Astrocyte (in vitro differentiated cells and primary cell): ENCODE results near the gene HYAL1. TPM values are rescaled to one million over a fixed set of nuclear protein-coding genes. Genes with fewer than 3 reads are reported as not detected.
A peak's percentile ranks its signal among the peaks of the same experiment; 100 is the strongest.

Source experiments
- DNase-seq: peaks from one replicate; pipeline ENCODE4 v3.0.0-alpha.2; 2010; ENCODE audit warnings: low read depth
- FAIRE-seq: peaks from 2 replicates; lab custom pipeline; 2011; peaks lifted over from hg19 to GRCh38; lab: Jason Lieb, UNC
- H2AFZ ChIP-seq: 2 replicates; pipeline ENCODE4 v1.6.0; 2012; ENCODE audit warnings: low read depth, low read length, inconsistent platforms
- H3K27ac ChIP-seq: 2 replicates; pipeline ENCODE4 v1.5.1; 2011; ENCODE audit warnings: low read depth, low read length, inconsistent platforms
- H3K27me3 ChIP-seq: 2 replicates; pipeline ENCODE4 v1.6.0; 2011; ENCODE audit warnings: low read length, inconsistent platforms; ENCODE audit not compliant: insufficient read depth
- H3K36me3 ChIP-seq: 2 replicates; pipeline ENCODE4 v1.5.1; 2011; ENCODE audit warnings: low read length, inconsistent platforms; ENCODE audit not compliant: insufficient read depth
- H3K4me1 ChIP-seq: 2 replicates; pipeline ENCODE4 v1.5.1; 2011; ENCODE audit warnings: low read length, inconsistent platforms; ENCODE audit not compliant: insufficient read depth
- H3K4me2 ChIP-seq: 2 replicates; pipeline ENCODE4 v1.6.0; 2012; ENCODE audit warnings: low read length, inconsistent platforms
- H3K4me3 ChIP-seq: 2 replicates; pipeline ENCODE4 v1.5.1; 2011; ENCODE audit warnings: low read depth, mild to moderate bottlenecking, low read length, inconsistent platforms; ENCODE audit not compliant: insufficient read depth
- H3K79me2 ChIP-seq: 2 replicates; pipeline ENCODE4 v1.6.0; 2012; ENCODE audit warnings: mild to moderate bottlenecking, low read length, inconsistent platforms; ENCODE audit not compliant: insufficient read depth
- H3K9ac ChIP-seq: 2 replicates; pipeline ENCODE4 v1.6.0; 2012; ENCODE audit warnings: mild to moderate bottlenecking, low read length, inconsistent platforms
- H3K9me3 ChIP-seq: 2 replicates; pipeline ENCODE4 v1.5.1; 2012; ENCODE audit warnings: low read depth, mild to moderate bottlenecking, low read length, inconsistent platforms; ENCODE audit not compliant: insufficient read depth
- H4K20me1 ChIP-seq: 2 replicates; pipeline ENCODE4 v1.6.0; 2012; ENCODE audit warnings: low read length, inconsistent platforms; ENCODE audit not compliant: insufficient read depth
- H3K27ac Mint-ChIP-seq: one replicate; pipeline ENCODE4 v1.8.0; 2021; ENCODE audit warnings: mild to moderate bottlenecking, mixed read lengths; ENCODE audit not compliant: unreplicated experiment
- H3K27me3 Mint-ChIP-seq: one replicate; pipeline ENCODE4 v1.8.0; 2021; ENCODE audit warnings: low read depth, mixed read lengths; ENCODE audit not compliant: unreplicated experiment
- H3K36me3 Mint-ChIP-seq: one replicate; pipeline ENCODE4 v1.8.0; 2021; ENCODE audit warnings: low read depth, mixed read lengths; ENCODE audit not compliant: unreplicated experiment
- H3K4me1 Mint-ChIP-seq: one replicate; pipeline ENCODE4 v1.8.0; 2021; ENCODE audit warnings: low read depth, mixed read lengths; ENCODE audit not compliant: unreplicated experiment
- H3K4me3 Mint-ChIP-seq: one replicate; pipeline ENCODE4 v1.8.0; 2021; ENCODE audit warnings: mild to moderate bottlenecking, moderate library complexity, mixed read lengths; ENCODE audit not compliant: unreplicated experiment
- H3K9me3 Mint-ChIP-seq: one replicate; pipeline ENCODE4 v1.8.0; 2021; ENCODE audit warnings: mild to moderate bottlenecking, mixed read lengths; ENCODE audit not compliant: unreplicated experiment
- CTCF ChIP-seq: IDR thresholded peaks from 2 replicates; pipeline ENCODE4 v1.5.1; 2011; ENCODE audit warnings: low read depth, mild to moderate bottlenecking, inconsistent platforms, low read length, moderate library complexity; ENCODE audit not compliant: insufficient read depth
- EZH2 ChIP-seq: IDR thresholded peaks from 2 replicates; pipeline ENCODE4 v1.6.1; 2012; ENCODE audit warnings: mild to moderate bottlenecking, low read length, inconsistent platforms; ENCODE audit not compliant: insufficient read depth
- total RNA-seq: library from RNA; stranded (reverse); gene quantifications from 2 replicates; pipeline ENCODE4 v1.2.1, GENCODE V29; 2021

HYAL1 gene
- total RNA-seq, 1 donor from 2014 or later: 0.27 TPM

GRCh38 chr3:50321336-50322114, 18.2 kb upstream of the HYAL1 start:
- peaks cover 13% of the 10 kb centered on the region for H3K36me3 ChIP-seq
- no peaks in the 10 kb centered on the region for H3K27me3 Mint-ChIP-seq
- FAIRE-seq (no peak), DNase-seq (peak; percentile 79)
- H3K9ac ChIP-seq: peak overlapping the region; percentile 96
- H4K20me1 ChIP-seq: peaks cover 41% of the 10 kb centered on the region
- no peaks in the 10 kb centered on the region for H3K9me3 ChIP-seq
- H3K4me3 Mint-ChIP-seq: peak overlapping the region; percentile 85
- H3K4me1 Mint-ChIP-seq: peaks cover 18% of the 10 kb centered on the region
- peak overlapping the region; percentile 100 for H3K27ac ChIP-seq
- peak overlapping the region; percentile 98 for H3K27ac Mint-ChIP-seq
- peaks cover 26% of the 10 kb centered on the region for H3K4me1 ChIP-seq
- H3K27me3 ChIP-seq: no peaks in the 10 kb centered on the region
- H3K36me3 Mint-ChIP-seq: peaks cover 15% of the 10 kb centered on the region
- peaks cover 43% of the 10 kb centered on the region for H3K79me2 ChIP-seq
- H2AFZ ChIP-seq: peak overlapping the region; percentile 92
- peak overlapping the region; percentile 95 for H3K4me3 ChIP-seq
- H3K4me2 ChIP-seq: peak overlapping the region; percentile 93
- peak; percentile 7 for TF ChIP-seq CTCF
- no peak for TF ChIP-seq EZH2
- H3K9me3 Mint-ChIP-seq: no peaks in the 10 kb centered on the region

GRCh38 chr3:50320853-50321335, 17.5 kb upstream of the HYAL1 start:
- Mint-ChIP-seq H3K4me3 (peak overlapping the region; percentile 93), H3K9me3 (no peaks in the 10 kb centered on the region), H3K27ac (peak overlapping the region; percentile 96), H3K36me3 (peaks cover 18% of the 10 kb centered on the region), H3K27me3 (no peaks in the 10 kb centered on the region), H3K4me1 (peaks cover 23% of the 10 kb centered on the region)
- H4K20me1 ChIP-seq: peaks cover 46% of the 10 kb centered on the region
- TF ChIP-seq CTCF (no peak), EZH2 (no peak)
- H3K9me3 ChIP-seq: no peaks in the 10 kb centered on the region
- H3K9ac ChIP-seq: peak overlapping the region; percentile 96
- H3K36me3 ChIP-seq: peaks cover 13% of the 10 kb centered on the region
- no peak for FAIRE-seq
- peak overlapping the region; percentile 100 for H3K27ac ChIP-seq
- no peaks in the 10 kb centered on the region for H3K27me3 ChIP-seq
- H3K79me2 ChIP-seq: peaks cover 41% of the 10 kb centered on the region
- peaks cover 29% of the 10 kb centered on the region for H3K4me1 ChIP-seq
- peak overlapping the region; percentile 92 for H2AFZ ChIP-seq
- peak; percentile 36 for DNase-seq
- H3K4me2 ChIP-seq: peak overlapping the region; percentile 93
- peak overlapping the region; percentile 95 for H3K4me3 ChIP-seq
